C4-2B (cell line): ENCODE results near the gene PITPNM3.

ENCODE experiments used
- ZFX ChIP-seq: fragments of 450-650 bp; IDR thresholded peaks from 2 replicates; pipeline ENCODE4 v1.6.1; 2017
- TF ChIP-seq, protein P1 (sequence below): fragments of 450-650 bp; conservative IDR thresholded peaks from 2 replicates; pipeline ENCODE4 v1.5.1; 2017; ENCODE audit warnings: mild to moderate bottlenecking

DNA sequence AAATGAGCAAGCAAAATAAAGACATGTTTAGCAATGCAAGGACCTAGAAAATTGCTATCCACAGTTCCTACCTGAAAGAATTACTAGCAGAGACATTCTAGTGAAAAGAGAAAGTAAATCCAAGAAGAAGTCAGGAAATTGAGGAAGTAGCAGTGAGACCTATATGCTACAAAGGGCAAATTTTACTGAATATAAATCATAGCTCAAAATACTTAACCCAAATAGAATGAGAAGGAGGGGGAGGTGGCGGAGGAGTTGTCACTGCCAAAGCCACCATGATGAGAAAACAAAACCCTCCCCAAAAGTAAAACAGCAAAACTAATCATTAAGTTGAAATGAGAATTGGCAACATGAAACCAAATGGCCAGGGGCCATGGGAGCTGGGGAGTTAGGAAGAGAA, 39.3 kb downstream of the PITPNM3 start:
- TF ChIP-seq, protein P1, sequence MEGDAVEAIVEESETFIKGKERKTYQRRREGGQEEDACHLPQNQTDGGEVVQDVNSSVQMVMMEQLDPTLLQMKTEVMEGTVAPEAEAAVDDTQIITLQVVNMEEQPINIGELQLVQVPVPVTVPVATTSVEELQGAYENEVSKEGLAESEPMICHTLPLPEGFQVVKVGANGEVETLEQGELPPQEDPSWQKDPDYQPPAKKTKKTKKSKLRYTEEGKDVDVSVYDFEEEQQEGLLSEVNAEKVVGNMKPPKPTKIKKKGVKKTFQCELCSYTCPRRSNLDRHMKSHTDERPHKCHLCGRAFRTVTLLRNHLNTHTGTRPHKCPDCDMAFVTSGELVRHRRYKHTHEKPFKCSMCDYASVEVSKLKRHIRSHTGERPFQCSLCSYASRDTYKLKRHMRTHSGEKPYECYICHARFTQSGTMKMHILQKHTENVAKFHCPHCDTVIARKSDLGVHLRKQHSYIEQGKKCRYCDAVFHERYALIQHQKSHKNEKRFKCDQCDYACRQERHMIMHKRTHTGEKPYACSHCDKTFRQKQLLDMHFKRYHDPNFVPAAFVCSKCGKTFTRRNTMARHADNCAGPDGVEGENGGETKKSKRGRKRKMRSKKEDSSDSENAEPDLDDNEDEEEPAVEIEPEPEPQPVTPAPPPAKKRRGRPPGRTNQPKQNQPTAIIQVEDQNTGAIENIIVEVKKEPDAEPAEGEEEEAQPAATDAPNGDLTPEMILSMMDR: no peak
- TF ChIP-seq ZFX: no peak
